Stomach (tissue), 9 donors: ENCODE results near the gene TRIM63. TPM values are rescaled to one million over a fixed set of nuclear protein-coding genes. Genes with fewer than 3 reads are reported as not detected.

ENCODE experiments used
- DNase-seq, 2 donors: peaks; one replicate each; pipeline versions ENCODE4 v3.0.0 to v3.0.0-alpha.2; 2013 to 2019
- H3K27ac ChIP-seq, 5 donors: fragments of 200-600 bp in 4 of 5; sonication (generic) in 4 of 5; one replicate each; pipeline ENCODE4 v1.5.1; 2013 to 2019; ENCODE audit warnings: mild to moderate bottlenecking in 1 of 5, moderate library complexity in 1 of 5
- H3K27me3 ChIP-seq, 3 donors: fragments of 200-600 bp; sonication (generic); one replicate each; pipeline ENCODE4 v1.5.1; 2017 to 2019; ENCODE audit warnings: mixed run types in 1 of 3
- H3K36me3 ChIP-seq, 4 donors: fragments of 200-600 bp; sonication (generic); 1 replicate in 3 of 4; 2 replicates in 1 of 4; pipeline ENCODE4 v1.5.1; 2016 to 2019
- H3K4me1 ChIP-seq, 4 donors: fragments of 200-600 bp; sonication (generic); one replicate each; pipeline ENCODE4 v1.5.1; 2016 to 2019
- H3K4me3 ChIP-seq, 4 donors: fragments of 200-600 bp; sonication (generic) in 3 of 4; one replicate each; pipeline ENCODE4 v1.5.1; 2016 to 2019; ENCODE audit warnings: mild to moderate bottlenecking in 1 of 4
- H3K9me3 ChIP-seq, 4 donors: fragments of 200-600 bp; sonication (generic); one replicate each; pipeline ENCODE4 v1.5.1; 2016 to 2019
- EP300 ChIP-seq: sonication (generic); formaldehyde crosslinking; IDR thresholded peaks from one replicate; pipeline ENCODE4 v1.6.1; 2017; ENCODE audit warnings: antibody characterized with exemption
- POLR2A ChIP-seq, 4 donors: fragments of 450-650 bp; IDR thresholded peaks; one replicate each; pipeline ENCODE4 v1.6.1; 2016; ENCODE audit warnings: antibody characterized with exemption in 4 of 4, control low read depth in 2 of 4, mild to moderate bottlenecking in 1 of 4, moderate library complexity in 1 of 4
- POLR2AphosphoS5 ChIP-seq, 3 donors: sonication (generic); formaldehyde crosslinking; IDR thresholded peaks; one replicate each; pipeline ENCODE4 v1.6.1; 2016; ENCODE audit warnings: antibody characterized with exemption in 3 of 3
- WGBS, 5 donors: extraction: QIAGEN DNeasy Blood & Tissue Kit in 3 of 5; methylation state at CpG; one replicate each; pipeline versions ENCODE4 v1.1.5 to v1.1.7; 2013 to 2018; 5-methylcytosine and 5-hydroxymethylcytosine counted together
- intact Hi-C: fragments of 100-400 bp; cut with DNase I; formaldehyde crosslinking; loops from one replicate; pipeline ENCODE4 v1.15.1; 2023; ENCODE audit warnings: low total_unique reads
- polyA plus RNA-seq, 3 donors: library from polyadenylated mRNA; stranded (reverse); fragments of 200-250 nt; gene quantifications; one replicate each; pipeline ENCODE4 v1.2.3, GENCODE V29; 2013
- total RNA-seq, 5 donors: library from RNA; depleted of rRNA; stranded (reverse); fragments of >200 nt; gene quantifications; one replicate each; pipeline versions ENCODE4 v1.1.0 to v1.2.3, GENCODE V29; 2014 to 2016
- TF ChIP-seq, protein P1 (sequence below), 7 experiments: fragments of 450-650 bp in 4 of 7; fragments of 200-600 bp in 3 of 7; sonication (generic) in 3 of 7; IDR thresholded peaks; one replicate each; pipeline ENCODE4 v1.5.1; 2016 to 2019; ENCODE audit warnings: antibody characterized with exemption in 7 of 7, control low read depth in 2 of 7, mild to moderate bottlenecking in 1 of 7
- donor health status: healthy with polysubstance abuse.
- donor health status: Bipolar disorder and iron deficiency.
- donor health status: healthy.

Gene TRIM63
- total and polyA plus RNA-seq, 8 donors, result 0.37 to 6.0 (median 0.42) TPM; not detected in 4

GRCh38 chr1:26060832-26061574, 6.4 kb downstream of the TRIM63 start:
- Histone ChIP-seq H3K27ac (no peak overlapping the region), H3K4me1 (no peaks in the 10 kb centered on the region), H3K27me3 (peaks cover 0 to 10% (median 0%) of the 10 kb centered on the region in 3 donors), H3K9me3 (no peaks in the 10 kb centered on the region), H3K4me3 (no peak overlapping the region), H3K36me3 (no peaks in the 10 kb centered on the region)
- TF ChIP-seq, protein P1, sequence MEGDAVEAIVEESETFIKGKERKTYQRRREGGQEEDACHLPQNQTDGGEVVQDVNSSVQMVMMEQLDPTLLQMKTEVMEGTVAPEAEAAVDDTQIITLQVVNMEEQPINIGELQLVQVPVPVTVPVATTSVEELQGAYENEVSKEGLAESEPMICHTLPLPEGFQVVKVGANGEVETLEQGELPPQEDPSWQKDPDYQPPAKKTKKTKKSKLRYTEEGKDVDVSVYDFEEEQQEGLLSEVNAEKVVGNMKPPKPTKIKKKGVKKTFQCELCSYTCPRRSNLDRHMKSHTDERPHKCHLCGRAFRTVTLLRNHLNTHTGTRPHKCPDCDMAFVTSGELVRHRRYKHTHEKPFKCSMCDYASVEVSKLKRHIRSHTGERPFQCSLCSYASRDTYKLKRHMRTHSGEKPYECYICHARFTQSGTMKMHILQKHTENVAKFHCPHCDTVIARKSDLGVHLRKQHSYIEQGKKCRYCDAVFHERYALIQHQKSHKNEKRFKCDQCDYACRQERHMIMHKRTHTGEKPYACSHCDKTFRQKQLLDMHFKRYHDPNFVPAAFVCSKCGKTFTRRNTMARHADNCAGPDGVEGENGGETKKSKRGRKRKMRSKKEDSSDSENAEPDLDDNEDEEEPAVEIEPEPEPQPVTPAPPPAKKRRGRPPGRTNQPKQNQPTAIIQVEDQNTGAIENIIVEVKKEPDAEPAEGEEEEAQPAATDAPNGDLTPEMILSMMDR (IDR thresholded peaks at IDR 0.05), result no peak
- TF ChIP-seq POLR2A (IDR thresholded peaks at IDR 0.05), result no peak
- no peak for TF ChIP-seq POLR2AphosphoS5 (IDR thresholded peaks at IDR 0.05)
- no peak for TF ChIP-seq EP300
- DNase-seq, result no peak
- WGBS, 5 donors, result 72 to 84% (median 79%) methylated on average over 8 to 12 of the region's 12 CpGs
- intact Hi-C loops, result no loop called here

DNA sequence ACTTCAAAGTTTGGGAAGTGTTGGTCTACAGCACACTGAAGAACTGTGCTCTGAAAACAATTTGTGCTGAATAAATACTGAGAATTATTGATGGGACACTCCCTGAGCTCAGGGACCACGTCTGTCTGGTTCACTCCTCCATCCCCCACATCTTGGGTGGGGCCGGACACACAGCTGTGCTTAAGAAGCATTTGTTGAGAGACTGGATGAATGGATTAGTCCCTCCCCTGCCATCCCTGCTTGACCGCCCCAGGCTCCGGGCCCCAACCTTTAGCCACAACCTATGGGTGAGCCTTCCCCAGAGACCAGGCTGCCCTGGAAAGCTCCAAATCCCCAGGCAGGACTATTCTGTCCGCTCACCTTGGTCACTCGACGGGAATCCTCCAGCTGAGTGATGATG, 7.5 kb downstream of the TRIM63 start:
- Histone ChIP-seq H3K27ac (no peak overlapping the region), H3K4me3 (no peak overlapping the region), H3K36me3 (no peaks in the 10 kb centered on the region), H3K9me3 (no peaks in the 10 kb centered on the region), H3K4me1 (no peaks in the 10 kb centered on the region), H3K27me3 (peaks cover 0 to 10% (median 0%) of the 10 kb centered on the region in 3 donors)
- intact Hi-C loops, result no loop called here
- 59 to 78% (median 64%) methylated on average over 7 of the region's 7 CpGs for WGBS, 5 donors
- DNase-seq, result no peak
- TF ChIP-seq EP300, result no peak

DNA sequence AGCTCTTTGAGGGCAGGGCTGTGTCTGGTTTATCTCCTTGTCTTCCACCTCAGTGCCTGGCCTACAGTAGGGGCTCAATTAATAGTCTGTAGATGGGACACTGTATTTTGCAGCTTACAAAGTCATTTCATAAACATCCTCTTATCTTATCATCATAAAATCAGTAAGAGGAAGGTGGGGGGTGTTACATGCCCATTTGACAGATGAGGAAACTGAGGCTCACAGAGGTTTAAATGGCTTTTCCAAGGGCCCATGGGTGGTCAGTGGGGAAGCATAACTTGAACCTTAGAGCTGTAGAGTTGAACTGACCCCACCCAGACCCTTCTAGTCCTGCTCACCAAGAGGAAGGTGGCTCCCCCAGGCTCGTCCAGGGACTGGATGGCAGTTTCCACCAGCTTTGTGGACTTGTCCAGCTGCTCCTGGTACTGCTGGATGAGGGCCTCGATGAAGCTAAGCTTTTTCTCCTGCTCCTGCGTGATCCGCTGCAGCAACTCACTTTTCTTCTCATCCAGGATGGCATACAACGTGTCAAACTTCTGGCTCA, 9.3 kb downstream of the TRIM63 start:
- Histone ChIP-seq H3K27ac (no peak overlapping the region), H3K36me3 (no peaks in the 10 kb centered on the region), H3K27me3 (peaks cover 0 to 22% (median 8%) of the 10 kb centered on the region in 3 donors), H3K4me1 (no peaks in the 10 kb centered on the region), H3K4me3 (no peak overlapping the region), H3K9me3 (no peaks in the 10 kb centered on the region)
- TF ChIP-seq POLR2AphosphoS5 (IDR thresholded peaks at IDR 0.05) (no peak), POLR2A (IDR thresholded peaks at IDR 0.05) (no peak), EP300 (no peak)
- TF ChIP-seq, protein P1 (IDR thresholded peaks at IDR 0.05), result no peak
- WGBS, 5 donors, result 75 to 87% (median 85%) methylated on average over 5 of the region's 5 CpGs
- DNase-seq, result no peak
- intact Hi-C loops, result no loop called here

- H3K4me1 ChIP-seq, result no peaks in the 10 kb centered on the region
- no peaks in the 10 kb centered on the region for H3K36me3 ChIP-seq
- H3K27me3 ChIP-seq, result peaks cover 0 to 27% (median 8%) of the 10 kb centered on the region in 3 donors
- no peaks in the 10 kb centered on the region for H3K9me3 ChIP-seq
- H3K27ac ChIP-seq, result no peak overlapping the region
- WGBS, 5 donors, result 72 to 83% (median 82%) methylated on average over 2 of the region's 2 CpGs
- H3K4me3 ChIP-seq, result no peak overlapping the region
- DNase-seq, result no peak
- intact Hi-C loops, result no loop called here
- TF ChIP-seq, protein P1 (IDR thresholded peaks at IDR 0.05), result no peak
- TF ChIP-seq POLR2A (IDR thresholded peaks at IDR 0.05) (no peak), EP300 (no peak)
Measured at GRCh38 chr1:26057189-26057588, 10.2 kb downstream of the TRIM63 start.

- TF ChIP-seq EP300, result no peak
- TF ChIP-seq POLR2AphosphoS5 (IDR thresholded peaks at IDR 0.05), result no peak
- TF ChIP-seq POLR2A (IDR thresholded peaks at IDR 0.05), result no peak
- TF ChIP-seq, protein P1 (IDR thresholded peaks at IDR 0.05), result no peak
- peaks cover 0 to 21% (median 14%) of the 10 kb centered on the region in 3 donors for H3K27me3 ChIP-seq
- H3K27ac ChIP-seq, result no peak overlapping the region
- no peaks in the 10 kb centered on the region for H3K4me1 ChIP-seq
- no peaks in the 10 kb centered on the region for H3K9me3 ChIP-seq
- H3K36me3 ChIP-seq, result no peaks in the 10 kb centered on the region
- DNase-seq, result no peak
- intact Hi-C loops, result no loop called here
- 86 to 93% (median 89%) methylated on average over 2 of the region's 2 CpGs for WGBS, 5 donors
- H3K4me3 ChIP-seq, result no peak overlapping the region
Measured at GRCh38 chr1:26055041-26055440, 12.4 kb downstream of the TRIM63 start.
